GM19035 (cell line): ENCODE results near the gene ARHGEF40.

Experiments
- ATAC-seq: cut with Tn5 transposase; IDR thresholded peaks from one replicate; pipeline ENCODE4 v1.9.1; 2021; ENCODE audit not compliant: unreplicated experiment

ARHGEF40 gene

GRCh38 chr14:21058903-21059302 lies 11.2 kb upstream of the ARHGEF40 start:
- ATAC-seq: no peak

- no peak for ATAC-seq
Measured at GRCh38 chr14:21059842-21060613, 10.1 kb upstream of the ARHGEF40 start.

- ATAC-seq: no peak
Measured at GRCh38 chr14:21060614-21061346, 9.3 kb upstream of the ARHGEF40 start.

- no peak for ATAC-seq
Measured at GRCh38 chr14:21061347-21061668, 8.8 kb upstream of the ARHGEF40 start.

GRCh38 chr14:21063479-21063878 lies 6.6 kb upstream of the ARHGEF40 start:
- no peak for ATAC-seq

- no peak for ATAC-seq
Measured at GRCh38 chr14:21066882-21067502, 3.1 kb upstream of the ARHGEF40 start.

- no peak for ATAC-seq
Measured at GRCh38 chr14:21068521-21069387, 1.4 kb upstream of the ARHGEF40 start.

GRCh38 chr14:21069388-21070082 lies 569 bp upstream of the ARHGEF40 start:
- ATAC-seq: no peak

- peak; percentile 23 for ATAC-seq
Measured at GRCh38 chr14:21070610-21071224, 613 bp downstream of the ARHGEF40 start.

- peak; percentile 58 for ATAC-seq
Measured at GRCh38 chr14:21071225-21072030, 1.3 kb downstream of the ARHGEF40 start.

GRCh38 chr14:21072031-21072473 lies 1.9 kb downstream of the ARHGEF40 start:
- no peak for ATAC-seq

GRCh38 chr14:21072781-21073339 lies 2.8 kb downstream of the ARHGEF40 start:
- ATAC-seq: no peak

- ATAC-seq: no peak
Measured at GRCh38 chr14:21073921-21074320, 3.8 kb downstream of the ARHGEF40 start.

GRCh38 chr14:21074398-21075272 lies 4.5 kb downstream of the ARHGEF40 start:
- no peak for ATAC-seq

GRCh38 chr14:21075719-21076437 lies 5.8 kb downstream of the ARHGEF40 start:
- ATAC-seq: no peak

- ATAC-seq: no peak
Measured at GRCh38 chr14:21077672-21078071, 7.6 kb downstream of the ARHGEF40 start.

- no peak for ATAC-seq
Measured at GRCh38 chr14:21078287-21078686, 8.2 kb downstream of the ARHGEF40 start.
